HepG2 (cell line): ENCODE results near the gene U2AF1L4. TPM values are rescaled to one million over a fixed set of nuclear protein-coding genes. Genes with fewer than 3 reads are reported as not detected.

ENCODE experiments used
- ATAC-seq: fragments of 200-7000 bp; cut with Tn5 transposase; 3 replicates; pipeline ENCODE4 v1.9.1; 2020; ENCODE audit warnings: mild to moderate bottlenecking, moderate library complexity
- BruUV-seq: library from RNA; stranded (reverse); fragments of 400-500 nt; replicated peaks from 2 replicates; lab custom pipeline; 2021; lab: Mats Ljungman, UMichigan
- CTCF ChIA-PET: fragments of 300-600 bp; formaldehyde crosslinking; extraction: SDS; loops from one replicate; lab custom pipeline; 2021; ENCODE audit warnings: low total read pairs, inconsistent platforms, low intra/inter-chr PET ratio; lab: Yijun Ruan, JAX
- POLR2A ChIA-PET: fragments of 350-600 bp; sonication (Branson Sonifier 250); formaldehyde crosslinking; loops from one replicate; lab custom pipeline; 2020; ENCODE audit warnings: antibody characterized with exemption, inconsistent platforms; lab: Yijun Ruan, JAX
- DNase-seq: peaks from one replicate; pipeline ENCODE4 v3.0.0-alpha.2; 2015; ENCODE audit warnings: low spot score
- FAIRE-seq: peaks from 3 replicates; lab custom pipeline; 2011; peaks lifted over from hg19 to GRCh38; lab: Jason Lieb, UNC
- H2AFZ ChIP-seq: one replicate; pipeline ENCODE4 v1.6.1; 2011; ENCODE audit warnings: low read length, inconsistent platforms
- H3K27ac ChIP-seq: fragments of 300-600 bp; 3 replicates; pipeline ENCODE4 v1.8.0; 2011; ENCODE audit warnings: mixed run types, mild to moderate bottlenecking, mixed read lengths, low read length, inconsistent platforms; ENCODE audit not compliant: insufficient read depth; ENCODE audit errors: extremely low read length
- H3K27me3 ChIP-seq, 2 experiments: fragments of 200-600 bp in 1 of 2; 2 replicates in 1 of 2; 3 replicates in 1 of 2; pipeline versions ENCODE4 v1.6.0 to v1.8.0; 2011; ENCODE audit warnings: low read length in 2 of 2, mild to moderate bottlenecking in 2 of 2, moderate library complexity in 2 of 2, inconsistent platforms in 1 of 2; ENCODE audit not compliant: insufficient read depth in 2 of 2, control insufficient read depth in 1 of 2
- H3K36me3 ChIP-seq, 2 experiments: fragments of 200-600 bp in 1 of 2; replicated peaks in 1 of 2; 2 replicates in 1 of 2; 3 replicates in 1 of 2; pipeline versions ENCODE4 v1.5.1 to v1.8.0; 2011; ENCODE audit warnings: low read length in 2 of 2, inconsistent platforms in 1 of 2; ENCODE audit not compliant: insufficient read depth in 2 of 2, control insufficient read depth in 1 of 2
- H3K4me1 ChIP-seq: 2 replicates; pipeline ENCODE4 v1.5.1; 2012; ENCODE audit warnings: low read length, inconsistent platforms; ENCODE audit not compliant: insufficient read depth
- H3K4me2 ChIP-seq: 2 replicates; pipeline ENCODE4 v1.6.0; 2011; ENCODE audit warnings: low read depth, low read length, inconsistent platforms
- H3K4me3 ChIP-seq, 3 experiments: fragments of 200-600 bp in 1 of 3; sonication (generic), shearing (Covaris generic) in 1 of 3; replicated peaks in 1 of 3; 2 replicates each; pipeline ENCODE4 v1.5.1; 2011 to 2016; ENCODE audit warnings: low read length in 3 of 3, inconsistent platforms in 2 of 3, low read depth in 2 of 3, mild to moderate bottlenecking in 2 of 3, control low read depth in 1 of 3, mixed read lengths in 1 of 3; ENCODE audit not compliant: insufficient read depth in 1 of 3
- H3K79me2 ChIP-seq: one replicate; pipeline ENCODE4 v1.6.1; 2011; ENCODE audit warnings: low read length, inconsistent platforms; ENCODE audit not compliant: insufficient read depth
- H3K9ac ChIP-seq: 2 replicates; pipeline ENCODE4 v1.6.0; 2011; ENCODE audit warnings: mild to moderate bottlenecking, low read depth, low read length, inconsistent platforms; ENCODE audit not compliant: insufficient read depth
- H3K9me3 ChIP-seq: 2 replicates; pipeline ENCODE4 v1.5.1; 2012; ENCODE audit warnings: mild to moderate bottlenecking, low read length
- H4K20me1 ChIP-seq: 2 replicates; pipeline ENCODE4 v1.6.0; 2011; ENCODE audit warnings: inconsistent platforms, mild to moderate bottlenecking, low read length, moderate library complexity; ENCODE audit not compliant: insufficient read depth
- ARID5B ChIP-seq: IDR thresholded peaks from 2 replicates; pipeline ENCODE4 v1.4.0; 2020; ENCODE audit warnings: mild to moderate bottlenecking, missing genetic modification reagents
- CTCF ChIP-seq: sonication (generic); formaldehyde crosslinking; IDR thresholded peaks from 2 replicates; pipeline ENCODE4 v1.5.0; 2020; ENCODE audit warnings: mild to moderate bottlenecking, missing genetic modification reagents, moderate library complexity
- DBP ChIP-seq: sonication (generic); formaldehyde crosslinking; IDR thresholded peaks from 2 replicates; pipeline ENCODE4 v1.4.0; 2020; ENCODE audit warnings: missing genetic modification reagents; ENCODE audit errors: not compliant biosample characterization
- FOXP1 ChIP-seq, 2 experiments: fragments of 450-650 bp in 1 of 2; IDR thresholded peaks; 2 replicates each; pipeline ENCODE4 v1.6.1; 2017 to 2018; ENCODE audit warnings: antibody characterized with exemption in 1 of 2
- HOMEZ ChIP-seq: IDR thresholded peaks from 2 replicates; pipeline ENCODE4 v1.6.1; 2016; ENCODE audit warnings: low read depth
- KDM1A ChIP-seq: IDR thresholded peaks from 2 replicates; pipeline ENCODE4 v1.6.1; 2016; ENCODE audit warnings: missing compliant biosample characterization
- KLF12 ChIP-seq: sonication (generic); formaldehyde crosslinking; IDR thresholded peaks from 2 replicates; pipeline ENCODE4 v1.4.0; 2020; ENCODE audit warnings: missing genetic modification reagents, borderline replicate concordance
- NR1H2 ChIP-seq: sonication (generic); formaldehyde crosslinking; IDR thresholded peaks from 2 replicates; pipeline ENCODE4 v1.8.1; 2022; ENCODE audit warnings: low read depth, missing genetic modification reagents, borderline replicate concordance
- ONECUT2 ChIP-seq: sonication (generic); formaldehyde crosslinking; IDR thresholded peaks from 2 replicates; pipeline ENCODE4 v1.4.0; 2020; ENCODE audit warnings: missing genetic modification reagents
- PBX3 ChIP-seq: sonication (generic); formaldehyde crosslinking; IDR thresholded peaks from 2 replicates; pipeline ENCODE4 v1.8.1; 2023; ENCODE audit warnings: missing genetic modification reagents, inconsistent platforms, borderline replicate concordance
- RBM22 ChIP-seq: fragments of 200-400 bp; formaldehyde crosslinking; optimal IDR thresholded peaks from 2 replicates; pipeline ENCODE3; 2017; ENCODE audit warnings: mild to moderate bottlenecking, low read length, moderate library complexity
- ZNF224 ChIP-seq: sonication (generic); formaldehyde crosslinking; IDR thresholded peaks from 2 replicates; pipeline ENCODE4 v1.5.0; 2020; ENCODE audit warnings: mild to moderate bottlenecking, missing genetic modification reagents
- ZNF460 ChIP-seq: sonication (generic); formaldehyde crosslinking; IDR thresholded peaks from 2 replicates; pipeline ENCODE4 v1.5.1; 2020; ENCODE audit warnings: missing genetic modification reagents, mild to moderate bottlenecking, borderline replicate concordance
- WGBS: methylation state at CpG from one replicate; pipeline ENCODE4 v1.1.6; 2017; ENCODE audit warnings: low lambda C conversion rate; 5-methylcytosine and 5-hydroxymethylcytosine counted together
- in situ Hi-C: cut with HindIII; loops from 2 replicates; pipeline ENCODE4 v1.10.0; 2017; ENCODE audit warnings: low pct_unique_long_range_greater_than_20kb; ENCODE audit not compliant: extremely low pct_ligation_motif_present
- intact Hi-C: fragments of 100-400 bp; cut with micrococcal nuclease; formaldehyde crosslinking; loops from one replicate; pipeline ENCODE4 v1.10.0; 2022; ENCODE audit not compliant: unreplicated experiment
- polyA plus RNA-seq, 8 experiments: library from polyadenylated mRNA; depleted of rRNA in 3 of 8; stranded (reverse) in 7 of 8; unstranded in 1 of 8; fragments of >200 nt; fragmentation: Illumina TruSeq in 4 of 8; extraction: Trizol in 4 of 8; gene quantifications; 2 replicates each; pipeline versions ENCODE4 v1.2.1 to v1.2.3, GENCODE V29; 2011 to 2016; ENCODE audit warnings: low read depth in 4 of 8, missing spikeins in 1 of 8, mixed read lengths in 1 of 8; ENCODE audit not compliant: insufficient read depth in 1 of 8
- total RNA-seq, 5 experiments: library from RNA; depleted of rRNA; stranded (reverse); fragments of >200 nt; fragmentation: Illumina TruSeq; extraction: Trizol; gene quantifications; 2 replicates each; pipeline ENCODE4 v1.2.3, GENCODE V29; 2016; ENCODE audit warnings: low read depth in 1 of 5

U2AF1L4 gene
- total and polyA plus RNA-seq, 2 of the 13 experiments (the other 11 are each of a cell fraction or from before 2014, with no cell fraction given), result 7.9 to 15.4 TPM

- Histone ChIP-seq H3K27ac (no peak overlapping the region), H3K79me2 (no peaks in the 10 kb centered on the region), H3K4me2 (no peak overlapping the region), H3K4me1 (peaks cover 47% of the 10 kb centered on the region), H3K27me3 (no peaks in the 10 kb centered on the region), H2AFZ (no peak overlapping the region), H3K4me3 (no peak overlapping the region), H3K9me3 (no peaks in the 10 kb centered on the region), H3K36me3 (peaks cover 0 to 2% of the 10 kb centered on the region in 2 experiments; a peak in 2 of 5 replicates), H3K9ac (no peak overlapping the region), H4K20me1 (no peaks in the 10 kb centered on the region)
- ChIA-PET CTCF (no interaction called here), POLR2A (no interaction called here)
- no peak for ATAC-seq
- in situ Hi-C loops, result no loop called here
- BruUV-seq, result no TSS peak
- FAIRE-seq, result no peak
- DNase-seq, result no peak
- 94% methylated on average over 8 of the region's 8 CpGs for WGBS
- TF ChIP-seq ONECUT2 (CRISPR knock-in tag) (no peak), NR1H2 (CRISPR knock-in tag) (no peak), ZNF460 (CRISPR knock-in tag) (no peak), CTCF (CRISPR knock-in tag) (no peak), RBM22 (no peak), KLF12 (CRISPR knock-in tag) (no peak), FOXP1 (IDR thresholded peaks at IDR 0.05) (no peak), FOXP1 (CRISPR knock-in tag; IDR thresholded peaks at IDR 0.05) (no peak), ARID5B (no peak), PBX3 (CRISPR knock-in tag) (no peak), DBP (no peak), KDM1A (no peak), ZNF224 (CRISPR knock-in tag) (no peak), HOMEZ (no peak)
- intact Hi-C loops, result loop anchor here (5.0 kb wide), 1 partner anchor 33 kb away; the partner anchor contains the start of gene PRODH2
Measured at GRCh38 chr19:35779033-35779432, 33.8 kb upstream of the U2AF1L4 start.
